OCI-LY3 (cell line): ENCODE results near the gene TECTA.

Experiments
- EZH2phosphoT487 ChIP-seq: fragments of 200-600 bp; shearing (Covaris generic); IDR thresholded peaks from 2 replicates; pipeline ENCODE4 v1.6.1; 2018; ENCODE audit warnings: antibody characterized with exemption, mixed run types, low read depth
- TF ChIP-seq, protein P1 (sequence below): fragments of 200-600, 300-600 bp; sonication (generic); IDR thresholded peaks from 2 replicates; pipeline ENCODE4 v1.5.1; 2014; ENCODE audit warnings: antibody characterized with exemption, low read length, low read depth

GRCh38 chr11:121137005-121137404 lies 36.0 kb downstream of the TECTA start:
- TF ChIP-seq, protein P1, sequence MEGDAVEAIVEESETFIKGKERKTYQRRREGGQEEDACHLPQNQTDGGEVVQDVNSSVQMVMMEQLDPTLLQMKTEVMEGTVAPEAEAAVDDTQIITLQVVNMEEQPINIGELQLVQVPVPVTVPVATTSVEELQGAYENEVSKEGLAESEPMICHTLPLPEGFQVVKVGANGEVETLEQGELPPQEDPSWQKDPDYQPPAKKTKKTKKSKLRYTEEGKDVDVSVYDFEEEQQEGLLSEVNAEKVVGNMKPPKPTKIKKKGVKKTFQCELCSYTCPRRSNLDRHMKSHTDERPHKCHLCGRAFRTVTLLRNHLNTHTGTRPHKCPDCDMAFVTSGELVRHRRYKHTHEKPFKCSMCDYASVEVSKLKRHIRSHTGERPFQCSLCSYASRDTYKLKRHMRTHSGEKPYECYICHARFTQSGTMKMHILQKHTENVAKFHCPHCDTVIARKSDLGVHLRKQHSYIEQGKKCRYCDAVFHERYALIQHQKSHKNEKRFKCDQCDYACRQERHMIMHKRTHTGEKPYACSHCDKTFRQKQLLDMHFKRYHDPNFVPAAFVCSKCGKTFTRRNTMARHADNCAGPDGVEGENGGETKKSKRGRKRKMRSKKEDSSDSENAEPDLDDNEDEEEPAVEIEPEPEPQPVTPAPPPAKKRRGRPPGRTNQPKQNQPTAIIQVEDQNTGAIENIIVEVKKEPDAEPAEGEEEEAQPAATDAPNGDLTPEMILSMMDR: no peak
- no peak for TF ChIP-seq EZH2phosphoT487
